CD4-positive, alpha-beta T cell treated with Interleukin-4 for 1 hour (primary cell): ENCODE measurements around the gene BUD13.
"Not testable (repeated sequence)": the region's sequence is repeated elsewhere in the genome, so short reads cannot be mapped to it uniquely, and the experiment has no call there.

Experiments used
- DNase-seq, 2 donors: peaks; one replicate each; pipeline ENCODE4 v3.0.0-alpha.2; 2020 to 2022

BUD13 gene

DNA sequence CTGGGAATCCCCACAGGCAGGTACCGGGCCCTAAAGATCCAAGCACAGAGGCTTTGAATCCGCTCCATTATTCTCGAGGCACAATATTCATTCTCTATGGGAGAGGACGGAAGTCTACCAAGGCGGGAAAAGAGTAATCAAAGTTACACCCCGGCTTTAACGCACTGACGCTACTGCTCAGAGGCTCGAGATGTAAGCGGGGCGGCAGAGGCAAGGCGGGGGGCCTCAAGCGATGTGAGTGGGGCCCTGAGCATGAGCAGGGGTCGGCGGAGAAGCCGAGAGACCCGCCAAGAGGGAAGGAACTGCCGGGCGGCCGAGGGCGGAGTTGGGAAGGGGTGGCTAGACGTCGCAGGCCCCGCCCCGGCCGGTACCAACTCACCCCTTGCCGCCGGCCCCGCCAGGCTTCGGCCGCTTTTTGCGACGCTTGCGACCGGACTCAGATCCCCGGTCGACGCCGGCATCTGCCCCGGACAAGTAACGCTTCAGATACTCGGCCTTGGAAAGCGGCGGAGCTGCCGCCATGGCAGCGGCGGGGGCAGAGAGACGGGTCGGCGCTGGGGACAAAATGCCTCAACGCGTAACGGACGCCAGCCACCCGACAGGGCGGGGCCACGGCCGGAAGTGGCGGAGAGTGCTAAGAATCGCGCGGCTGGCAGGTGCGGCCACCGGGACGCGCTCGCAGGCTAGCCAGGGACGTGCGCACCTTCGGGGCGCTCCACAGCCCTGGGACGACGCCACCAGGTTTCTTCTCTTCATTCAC is at the start of gene BUD13:
TSS of gene BUD13 (minus strand) at position 545 of the 760 bp plus-strand sequence. CDS start at position 522, 23 bp downstream.
- DNase-seq, result peak; percentile 92 to 95

DNA sequence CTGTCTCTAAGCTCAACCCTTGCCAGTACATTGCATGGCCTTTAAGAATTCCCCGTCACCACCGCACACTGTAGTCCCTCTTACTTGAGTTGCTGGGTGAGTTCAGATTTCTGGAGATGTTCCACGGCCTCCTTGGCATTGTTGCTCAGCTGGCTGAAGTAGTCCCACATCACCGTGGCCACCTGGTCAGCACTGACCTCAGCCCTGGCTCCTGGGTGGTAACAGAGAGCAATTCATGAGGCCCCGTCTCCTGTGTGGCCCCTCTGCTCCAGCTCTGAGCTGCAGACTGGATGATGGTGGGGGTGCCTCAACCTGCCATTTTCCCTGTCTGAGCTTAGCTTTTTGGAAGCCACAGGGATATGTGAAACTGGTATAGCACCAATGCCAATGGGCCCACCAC is 49.8 kb upstream of the BUD13 start:
- no peak for DNase-seq

DNA sequence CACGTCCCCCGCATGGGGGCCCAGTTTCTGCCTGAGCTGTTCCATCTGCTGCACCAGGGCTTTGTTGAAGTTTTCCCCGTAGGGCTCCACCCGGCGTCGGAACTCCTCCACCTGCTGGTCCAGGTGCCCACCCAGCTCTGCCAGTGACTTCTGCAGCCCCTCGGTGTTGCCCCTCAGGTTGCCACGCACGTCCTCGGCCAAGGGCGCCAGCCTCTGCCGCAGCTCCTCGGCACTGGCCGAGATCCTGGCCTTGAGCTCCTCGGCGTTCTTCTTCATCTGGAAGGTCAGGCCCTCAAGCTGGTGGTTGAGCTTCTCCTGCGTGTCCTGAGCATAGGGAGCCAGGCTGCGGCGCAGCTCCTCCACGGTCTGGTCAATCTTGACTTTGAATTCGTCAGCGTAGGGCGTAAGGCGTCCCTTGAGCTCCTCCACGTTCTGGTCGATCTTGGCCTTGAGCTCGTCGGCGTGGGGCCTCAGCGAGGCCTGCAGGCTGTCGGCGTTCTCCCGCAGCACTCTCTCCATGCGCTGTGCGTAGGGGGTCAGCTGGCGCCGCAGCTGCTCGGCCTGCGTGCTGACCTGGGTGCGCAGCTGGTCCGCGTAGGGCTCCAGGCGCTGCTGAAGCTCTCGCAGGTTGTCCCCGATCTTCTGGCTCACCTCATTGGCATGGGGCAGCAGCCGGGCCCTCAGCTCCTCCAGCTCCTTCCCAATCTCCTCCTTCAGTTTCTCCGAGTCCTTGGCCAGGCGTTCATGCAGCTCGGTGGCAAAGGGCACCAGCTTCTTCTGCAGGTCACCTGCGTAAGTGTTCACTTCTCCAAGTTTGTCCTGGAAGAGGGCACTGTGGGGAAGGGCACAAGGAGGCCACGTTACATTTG is 48.5 kb upstream of the BUD13 start:
- DNase-seq, result no peak

GRCh38 chr11:116819049-116819448 is 46.3 kb upstream of the BUD13 start:
- DNase-seq, result no peak

DNA sequence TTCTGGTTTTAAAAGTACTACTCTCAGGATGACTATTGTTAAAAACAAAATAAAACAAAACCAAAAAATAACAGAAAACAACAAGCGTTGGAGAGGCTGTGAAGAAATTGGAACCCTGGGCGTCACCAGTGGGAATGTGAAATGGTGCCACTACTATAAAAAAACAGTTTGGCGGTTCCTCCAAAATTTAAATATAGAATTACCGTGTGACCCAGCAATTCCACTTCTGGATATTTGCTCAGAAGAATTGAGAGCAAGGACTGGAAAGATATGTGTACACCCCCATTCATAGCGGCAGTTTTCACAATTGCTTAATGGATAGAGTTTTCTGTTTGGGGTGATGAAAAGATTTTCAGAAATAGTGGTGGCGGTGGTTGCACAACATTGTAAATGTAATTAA is 41.7 kb upstream of the BUD13 start:
- DNase-seq, result no peak

- no peak for DNase-seq
Observed at GRCh38 chr11:116813781-116814471, 41.1 kb upstream of the BUD13 start.

DNA sequence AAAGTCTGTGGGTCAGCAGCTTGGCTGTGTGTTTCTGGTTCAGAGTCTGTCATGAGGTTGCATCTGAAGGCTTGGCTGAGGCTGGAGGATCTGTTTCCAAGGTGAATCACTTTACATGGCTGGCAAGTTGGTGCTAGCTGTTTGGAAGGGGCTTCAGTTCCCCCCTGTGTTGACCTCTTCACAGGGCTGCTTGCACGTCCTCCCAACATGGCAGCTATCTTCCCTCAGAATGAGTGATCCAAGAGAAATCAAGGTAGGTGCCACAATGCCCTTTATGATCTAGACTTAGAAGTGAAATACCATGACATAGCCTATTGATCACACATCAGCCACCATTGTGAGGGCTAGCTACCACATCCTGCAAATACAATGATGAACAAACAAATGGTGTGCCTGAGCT is 40.4 kb upstream of the BUD13 start:
- no peak for DNase-seq

DNA sequence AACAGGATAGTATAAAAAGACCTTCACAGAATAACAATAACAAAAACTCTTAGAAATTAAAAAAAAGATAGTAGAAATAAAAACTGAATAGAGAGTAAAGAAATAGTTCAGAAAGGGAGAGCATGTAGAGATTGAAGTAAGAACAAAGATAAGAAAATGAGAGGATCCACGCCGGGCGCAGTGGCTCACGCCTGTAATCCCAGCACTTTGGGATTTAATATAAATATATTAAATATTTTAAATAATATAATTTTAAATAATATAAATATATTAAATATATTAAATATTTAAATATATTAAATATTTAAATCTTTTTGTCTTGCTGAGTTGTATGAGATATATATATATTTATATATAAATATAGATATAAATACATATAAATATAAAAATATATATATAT is 39.3 kb upstream of the BUD13 start:
- DNase-seq, result no peak

DNA sequence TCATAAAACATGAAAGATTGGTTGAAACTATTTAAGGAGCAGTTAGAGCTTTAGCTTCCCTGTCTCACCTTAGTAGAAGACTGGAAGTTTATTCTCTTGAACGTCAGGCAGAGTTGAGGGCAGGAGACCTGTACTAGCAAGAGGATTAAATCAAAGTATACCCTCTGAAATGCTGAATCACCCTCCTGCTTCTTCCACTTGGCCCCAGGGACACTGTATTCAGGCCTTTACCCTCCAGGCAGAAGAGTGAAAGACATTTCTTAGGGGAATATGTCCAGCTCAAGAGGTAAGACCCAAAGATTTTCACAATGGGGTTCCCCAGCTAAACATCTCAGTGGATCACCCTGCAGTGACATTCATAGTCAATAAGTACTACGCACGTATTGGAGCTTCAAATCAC is 38.4 kb upstream of the BUD13 start:
- no peak for DNase-seq

GRCh38 chr11:116808262-116809175 is 35.7 kb upstream of the BUD13 start:
- no peak for DNase-seq

GRCh38 chr11:116807601-116808261 is 34.9 kb upstream of the BUD13 start:
- DNase-seq, result no peak

DNA sequence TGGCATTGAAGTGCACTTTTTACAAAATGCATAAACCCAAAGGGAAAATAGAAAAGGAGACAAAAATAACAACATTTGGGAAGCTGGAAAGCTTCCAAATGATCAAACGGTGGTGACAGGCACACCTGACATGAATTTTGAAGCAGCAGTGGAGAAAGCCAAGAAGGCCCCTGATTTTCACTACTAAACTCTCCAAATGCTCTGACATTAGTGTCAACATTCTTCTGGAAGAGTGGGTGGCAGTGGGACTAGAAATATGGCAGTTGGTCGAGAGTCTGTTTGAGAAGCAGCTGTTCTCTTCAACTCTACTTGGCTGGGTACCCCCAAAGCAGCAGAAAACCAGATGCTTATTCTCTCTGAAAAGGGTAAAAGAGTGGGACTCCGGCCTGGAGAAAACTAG is 31.2 kb upstream of the BUD13 start:
- no peak for DNase-seq

GRCh38 chr11:116801662-116802061 is 28.9 kb upstream of the BUD13 start:
- not testable (repeated sequence) for DNase-seq

GRCh38 chr11:116800610-116801009 is 27.8 kb upstream of the BUD13 start:
- DNase-seq, result no peak

GRCh38 chr11:116798368-116798767 is 25.6 kb upstream of the BUD13 start:
- no peak for DNase-seq

DNA sequence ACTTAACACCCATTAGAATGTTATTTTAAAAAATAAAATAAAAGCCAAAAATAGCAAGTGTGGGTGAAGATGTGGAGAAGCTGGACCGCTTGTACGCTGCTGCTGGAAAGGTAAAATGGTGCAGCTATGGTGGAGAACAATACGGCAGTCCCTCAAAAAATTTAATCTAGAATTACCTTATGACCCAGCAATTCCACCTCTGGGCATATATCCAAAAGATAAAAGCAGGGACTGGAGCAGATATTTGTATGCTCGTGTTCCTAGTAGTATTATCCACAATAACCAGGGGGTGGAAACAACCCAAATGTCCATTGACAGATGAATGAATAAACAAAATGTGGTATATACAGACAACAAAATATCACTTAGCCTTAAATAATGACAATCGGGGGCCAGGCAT is 25.0 kb upstream of the BUD13 start:
- no peak for DNase-seq

- no peak for DNase-seq
Observed at GRCh38 chr11:116796548-116796947, 23.8 kb upstream of the BUD13 start.

- DNase-seq, result no peak
Observed at GRCh38 chr11:116794851-116795250, 22.1 kb upstream of the BUD13 start.

DNA sequence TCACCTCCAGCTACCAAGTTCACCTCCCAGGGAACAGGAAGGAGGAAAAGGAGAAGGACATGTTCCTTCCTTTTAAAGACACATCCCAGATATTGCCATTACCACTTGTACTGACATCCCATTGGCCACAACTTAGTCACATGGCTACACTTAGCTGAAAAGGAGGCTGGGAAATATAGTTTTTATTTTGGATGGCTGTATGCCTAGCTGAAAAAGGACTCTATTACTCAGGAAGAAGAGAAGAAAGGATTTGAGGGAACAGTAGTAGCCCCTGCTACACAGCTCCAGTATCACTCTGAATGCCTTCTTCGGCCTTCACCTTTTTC is 20.9 kb upstream of the BUD13 start:
- DNase-seq, result no peak

DNA sequence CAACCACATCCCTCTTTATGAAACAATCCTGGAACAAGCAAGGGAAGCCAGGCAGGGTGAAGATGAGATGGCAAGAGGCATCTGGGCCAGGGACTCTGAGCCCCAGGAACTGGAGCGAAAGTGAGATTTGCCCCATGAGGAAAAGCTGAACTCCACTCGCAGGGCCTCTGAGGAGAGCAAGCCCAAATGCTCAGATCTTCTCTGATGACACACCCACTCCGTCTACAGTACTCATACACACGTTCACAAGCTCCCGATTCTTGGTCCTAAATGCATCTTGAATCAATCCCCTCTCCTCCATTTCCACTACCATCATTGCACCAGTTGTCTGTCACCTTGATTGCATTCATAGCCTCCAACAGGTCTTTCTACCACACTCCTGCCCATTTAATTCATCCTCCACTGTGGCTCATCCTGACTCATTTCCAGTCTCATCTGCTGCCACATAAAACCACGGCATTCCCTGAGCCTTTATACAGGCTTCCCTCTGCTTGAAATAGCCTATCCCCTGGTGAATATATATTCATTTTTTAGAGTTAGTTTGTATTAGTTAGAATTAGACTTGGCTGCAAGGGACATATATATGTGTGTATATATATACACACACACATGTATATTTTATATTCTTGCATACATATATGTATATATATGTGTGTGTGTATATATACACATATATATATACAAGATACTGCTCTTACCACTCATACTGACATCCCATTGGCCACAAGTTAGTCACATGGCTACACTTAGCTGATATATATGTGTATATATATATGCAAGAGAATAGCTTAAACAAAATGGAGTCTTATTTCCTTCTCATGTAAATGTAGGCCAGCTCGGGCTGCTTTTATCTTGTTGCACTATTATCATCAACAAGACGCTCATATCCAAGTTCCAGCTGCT is 20.3 kb upstream of the BUD13 start:
- no peak for DNase-seq
